ENCODE data around the gene ZNF385B. TPM values are rescaled to one million over a fixed set of nuclear protein-coding genes. Genes with fewer than 3 reads are reported as not detected.

Gene ZNF385B
- polyA plus RNA-seq, 3 donors, result 12.7 to 14.6 (median 14.4) TPM

DNA sequence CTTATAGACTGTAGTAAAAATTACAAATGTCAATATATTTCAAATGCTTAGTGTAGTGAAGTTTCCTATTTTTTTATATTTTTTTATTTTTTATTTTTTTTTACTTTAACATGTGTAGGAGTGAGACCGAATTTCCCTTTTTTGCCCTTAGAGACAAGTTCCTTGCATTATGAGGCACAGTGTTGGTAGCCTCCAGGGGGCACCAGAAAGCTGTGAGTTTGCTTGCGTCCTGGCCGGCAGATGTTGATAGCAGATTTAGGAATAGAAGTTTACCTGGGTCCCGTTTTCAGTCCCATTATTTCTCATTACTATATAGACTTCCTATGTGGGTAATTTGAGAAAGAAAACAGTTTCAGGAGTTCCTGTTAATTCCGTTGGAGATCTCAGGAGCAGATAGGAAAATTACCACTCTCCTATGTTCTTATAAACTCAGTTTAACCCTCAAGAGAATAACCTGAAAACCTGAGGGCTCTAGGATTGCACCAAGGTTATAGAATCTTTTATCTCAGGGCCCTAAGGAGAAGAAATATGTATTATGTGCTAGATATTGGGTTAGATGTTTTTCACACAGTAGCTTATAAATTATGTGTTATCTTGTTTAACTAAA, 439.3 kb downstream of the ZNF385B start:
- peak in 2 of 3 donors; percentile 32 to 44 for DNase-seq (ENCODE audit: low read depth in 3 of 3, low spot score in 2 of 3)

DNA sequence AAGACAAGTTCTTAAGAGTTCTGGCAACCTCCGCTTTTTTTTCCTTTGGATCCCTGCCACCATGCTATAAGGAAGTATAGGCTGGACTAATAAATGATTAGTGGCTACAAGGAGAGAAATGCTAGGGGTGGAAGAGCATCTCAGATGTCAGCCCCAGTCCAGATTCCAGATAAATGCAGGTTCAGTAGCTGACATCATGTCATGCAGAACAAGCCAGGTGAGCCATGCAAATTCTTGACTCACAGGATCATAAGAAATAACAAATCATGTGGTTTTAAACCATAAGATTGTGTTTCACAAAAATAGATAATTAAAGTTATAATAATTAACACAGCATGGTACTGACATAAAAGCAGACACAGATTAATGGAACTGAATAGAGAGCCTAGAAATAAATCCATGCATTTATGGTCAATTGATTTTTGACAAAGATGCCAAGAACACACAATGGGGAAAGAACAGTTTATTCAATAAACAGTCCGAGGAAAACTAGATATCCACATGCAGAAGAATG, 443.9 kb downstream of the ZNF385B start:
- DNase-seq (ENCODE audit: low read depth in 3 of 3, low spot score in 2 of 3), result no peak

DNA sequence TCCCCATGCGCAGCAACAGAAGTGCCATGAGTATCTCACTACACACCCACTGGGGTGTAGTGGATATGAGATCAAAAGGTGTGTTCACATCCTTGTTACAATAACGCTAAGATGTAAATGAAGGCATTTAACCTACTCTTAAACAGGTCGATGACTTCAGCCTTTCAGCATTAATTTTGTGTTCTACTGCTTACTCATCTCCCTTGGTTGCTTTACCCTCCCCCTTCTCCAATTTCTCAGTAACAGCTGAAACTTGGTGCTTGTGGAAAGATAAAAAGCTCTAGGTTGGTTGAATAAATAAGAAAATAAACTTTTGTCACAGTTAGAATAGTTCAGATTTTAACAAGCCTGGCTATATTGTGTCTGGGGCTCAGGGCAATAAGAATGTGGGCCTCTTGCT, 449.3 kb downstream of the ZNF385B start:
- no peak for DNase-seq (ENCODE audit: low read depth in 3 of 3, low spot score in 2 of 3)

DNA sequence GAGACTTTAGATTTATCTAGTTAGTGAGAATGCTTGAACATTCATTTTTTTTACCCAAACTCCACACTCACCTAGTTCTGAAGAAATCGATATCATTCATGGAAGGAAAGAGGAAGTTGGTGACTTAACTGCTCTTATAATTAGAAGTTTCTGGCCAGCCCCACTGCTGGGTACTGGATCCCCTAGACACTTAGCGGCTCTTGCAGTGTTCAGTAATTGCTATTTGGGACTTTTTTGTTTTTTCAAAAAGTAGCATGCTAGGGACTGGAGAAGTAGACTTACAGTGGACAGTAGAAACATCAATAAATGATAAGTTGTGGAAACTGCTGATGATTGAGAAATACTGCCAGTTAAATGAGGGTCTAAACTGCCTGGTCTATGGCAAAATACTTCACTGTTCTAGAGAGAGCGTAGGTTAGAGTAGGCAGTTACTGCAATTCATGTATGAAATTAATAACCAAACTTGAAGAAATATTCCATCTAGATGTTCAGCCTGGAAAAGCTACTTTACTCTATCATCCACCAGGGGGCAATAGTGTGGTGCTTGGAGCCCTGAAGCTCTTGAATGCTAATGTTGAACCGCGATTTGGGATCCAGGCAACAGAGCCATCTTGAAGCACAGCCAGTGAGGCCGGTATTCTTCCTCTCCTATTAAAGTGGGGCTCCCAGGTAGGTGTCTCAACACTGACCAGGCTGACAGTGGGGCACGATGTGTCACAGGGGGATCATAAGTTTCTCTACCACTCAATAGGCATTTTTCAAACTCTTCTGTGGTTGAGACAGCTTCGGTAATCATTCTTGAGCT, 450.7 kb downstream of the ZNF385B start:
- peak in 1 of 3 donors; percentile 35 for DNase-seq (ENCODE audit: low read depth in 3 of 3, low spot score in 2 of 3)

DNA sequence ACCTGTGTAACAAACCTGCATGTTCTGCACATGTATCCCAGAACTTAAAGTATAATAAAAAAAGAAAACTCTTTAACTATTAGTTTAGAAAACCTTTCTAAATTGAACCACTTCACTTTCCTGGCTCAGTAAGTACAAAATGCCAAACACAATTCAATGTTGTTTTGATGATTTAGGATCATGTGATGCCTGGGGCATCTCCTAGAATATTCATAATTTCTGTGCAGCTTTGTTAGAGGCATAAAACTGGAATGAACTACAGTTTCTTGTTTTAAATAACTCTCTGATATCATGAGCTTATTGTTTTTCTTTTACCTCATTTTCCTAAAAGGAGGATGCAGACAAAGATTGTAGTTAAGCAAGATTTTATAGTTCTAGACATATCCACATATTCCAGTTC, 457.8 kb downstream of the ZNF385B start:
- DNase-seq (ENCODE audit: low read depth in 3 of 3, low spot score in 2 of 3), result no peak

DNA sequence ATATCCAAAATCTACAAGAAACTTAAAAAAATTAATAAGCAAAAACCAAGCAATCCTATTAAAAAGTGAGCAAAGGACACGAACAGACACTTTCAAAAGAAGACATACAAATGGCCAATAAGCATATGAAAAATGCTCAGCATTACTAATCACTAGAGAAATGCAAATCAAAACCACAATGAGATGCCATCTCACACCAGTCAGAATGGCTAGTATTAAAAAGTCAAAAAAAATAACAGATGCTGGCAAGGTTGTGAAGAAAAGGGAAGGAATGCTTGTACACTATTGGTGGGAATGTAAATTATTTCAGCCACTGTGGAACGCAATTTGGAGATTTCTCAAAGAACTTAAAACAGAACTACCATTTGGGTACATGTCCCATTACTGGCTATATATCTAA, 467.9 kb downstream of the ZNF385B start:
- no peak for DNase-seq (ENCODE audit: low read depth in 3 of 3, low spot score in 2 of 3)

Other genes with a start within 250 kb of the ZNF385B start
- gene CWC22, start 145.7 kb upstream of the ZNF385B start, polyA plus RNA-seq (ENCODE audit: insufficient read length in 3 of 3), result 10 to 100 TPM; 39.6 to 44.7 (median 41.8) TPM